CD14-positive monocyte (primary cell): ENCODE data around the gene KRTAP5-5. TPM values are rescaled to one million over a fixed set of nuclear protein-coding genes. Genes with fewer than 3 reads are reported as not detected.

Experiments
- DNase-seq, 3 donors: peaks; one replicate each; pipeline ENCODE4 v3.0.0-alpha.2; 2011 to 2022
- H2AFZ ChIP-seq: 2 replicates; pipeline ENCODE4 v1.6.0; 2012; ENCODE audit warnings: mild to moderate bottlenecking, low read depth, low read length, inconsistent platforms; ENCODE audit not compliant: insufficient read depth, poor library complexity, severe bottlenecking
- H3K27ac ChIP-seq, 2 donors: 1 replicate in 1 of 2; 2 replicates in 1 of 2; pipeline ENCODE4 v1.5.1; 2012 to 2013; ENCODE audit warnings: low read length in 2 of 2, control low read depth in 1 of 2, inconsistent platforms in 1 of 2, low read depth in 1 of 2, mild to moderate bottlenecking in 1 of 2
- H3K27me3 ChIP-seq, 2 donors: one replicate each; pipeline versions ENCODE4 v1.6.0 to v1.6.1; 2011 to 2013; ENCODE audit warnings: low read length in 2 of 2; ENCODE audit not compliant: control insufficient read depth in 2 of 2, insufficient read depth in 2 of 2
- H3K36me3 ChIP-seq, 2 donors: replicated peaks in 1 of 2; 1 replicate in 1 of 2; 2 replicates in 1 of 2; pipeline versions ENCODE4 v1.5.1 to v1.6.1; 2012 to 2013; ENCODE audit warnings: low read length in 2 of 2, control low read depth in 1 of 2, inconsistent platforms in 1 of 2, mild to moderate bottlenecking in 1 of 2; ENCODE audit not compliant: insufficient read depth in 2 of 2, control insufficient read depth in 1 of 2
- H3K4me1 ChIP-seq, 2 donors: 1 replicate in 1 of 2; 2 replicates in 1 of 2; pipeline versions ENCODE4 v1.5.1 to v1.6.1; 2012 to 2013; ENCODE audit warnings: low read length in 2 of 2, control low read depth in 1 of 2, inconsistent platforms in 1 of 2, mild to moderate bottlenecking in 1 of 2, moderate library complexity in 1 of 2; ENCODE audit not compliant: insufficient read depth in 2 of 2, control insufficient read depth in 1 of 2
- H3K4me2 ChIP-seq: replicated peaks from 2 replicates; pipeline ENCODE3; 2012; ENCODE audit warnings: low read length, moderate library complexity, mild to moderate bottlenecking; ENCODE audit not compliant: poor library complexity, severe bottlenecking; ENCODE audit errors: extremely low read depth
- H3K4me3 ChIP-seq, 3 experiments: fragments of 200-600 bp in 1 of 3; sonication (generic) in 1 of 3; replicated peaks in 1 of 3; 1 replicate in 2 of 3; 2 replicates in 1 of 3; pipeline ENCODE4 v1.5.1; 2011 to 2013; ENCODE audit warnings: low read length in 3 of 3, mild to moderate bottlenecking in 3 of 3, control low read depth in 2 of 3, low read depth in 2 of 3, inconsistent platforms in 1 of 3, moderate library complexity in 1 of 3
- H3K79me2 ChIP-seq: 2 replicates; pipeline ENCODE4 v1.6.0; 2012; ENCODE audit warnings: mild to moderate bottlenecking, control low read depth, inconsistent platforms, low read length, moderate library complexity; ENCODE audit not compliant: insufficient read depth
- H3K9ac ChIP-seq: 2 replicates; pipeline ENCODE4 v1.6.0; 2017; ENCODE audit warnings: low read length, mild to moderate bottlenecking; ENCODE audit not compliant: insufficient read depth, poor library complexity, severe bottlenecking
- H3K9me3 ChIP-seq, 2 donors: replicated peaks in 1 of 2; 1 replicate in 1 of 2; 2 replicates in 1 of 2; pipeline versions ENCODE4 v1.5.1 to v1.6.1; 2012 to 2013; ENCODE audit warnings: low read length in 2 of 2, control low read depth in 1 of 2; ENCODE audit not compliant: control insufficient read depth in 1 of 2, insufficient read depth in 1 of 2
- H4K20me1 ChIP-seq: 2 replicates; pipeline ENCODE4 v1.6.0; 2012; ENCODE audit warnings: mild to moderate bottlenecking, low read length, control low read depth, moderate library complexity; ENCODE audit not compliant: insufficient read depth
- H3K27ac Mint-ChIP-seq, 7 donors: one replicate each; pipeline ENCODE4 v1.8.0; 2020; ENCODE audit warnings: mild to moderate bottlenecking in 7 of 7, mixed read lengths in 7 of 7, moderate library complexity in 6 of 7, inconsistent platforms in 2 of 7
- H3K27me3 Mint-ChIP-seq, 3 donors: one replicate each; pipeline ENCODE4 v1.8.0; 2021 to 2022; ENCODE audit warnings: low read depth in 3 of 3, mild to moderate bottlenecking in 3 of 3, mixed read lengths in 3 of 3, moderate library complexity in 3 of 3, inconsistent platforms in 1 of 3
- H3K36me3 Mint-ChIP-seq, 2 donors: one replicate each; pipeline ENCODE4 v1.8.0; 2020; ENCODE audit warnings: mixed read lengths in 2 of 2, inconsistent platforms in 1 of 2, mild to moderate bottlenecking in 1 of 2
- H3K4me1 Mint-ChIP-seq: one replicate; pipeline ENCODE4 v1.8.0; 2020; ENCODE audit warnings: mild to moderate bottlenecking, mixed read lengths
- H3K4me3 Mint-ChIP-seq, 2 donors: one replicate each; pipeline ENCODE4 v1.8.0; 2020; ENCODE audit warnings: mild to moderate bottlenecking in 2 of 2, mixed read lengths in 2 of 2, moderate library complexity in 1 of 2
- H3K9me3 Mint-ChIP-seq, 7 donors: one replicate each; pipeline ENCODE4 v1.8.0; 2020 to 2022; ENCODE audit warnings: mixed read lengths in 7 of 7, mild to moderate bottlenecking in 6 of 7, moderate library complexity in 6 of 7, inconsistent platforms in 2 of 7
- WGBS: methylation state at CpG from one replicate; pipeline ENCODE4 v1.1.5; 2013; ENCODE audit warnings: missing lambda C conversion rate; ENCODE audit not compliant: insufficient coverage; 5-methylcytosine and 5-hydroxymethylcytosine counted together
- intact Hi-C, 2 donors: fragments of 100-400 bp; cut with micrococcal nuclease; formaldehyde crosslinking; loops; one replicate each; pipeline versions ENCODE4 v1.15.0 to v1.15.1; 2023
- polyA plus RNA-seq, 3 donors: library from polyadenylated mRNA; depleted of rRNA in 1 of 3; unstranded in 2 of 3; stranded (reverse) in 1 of 3; fragments of 300-500 nt in 2 of 3; fragments of >200 nt in 1 of 3; fragmentation: Illumina TruSeq in 2 of 3; gene quantifications; 1 replicate in 2 of 3; 2 replicates in 1 of 3; pipeline ENCODE4 v1.2.3, GENCODE V29; 2012 to 2021
- TF ChIP-seq, protein P1 (sequence below): fragments of 200-600 bp; IDR thresholded peaks from one replicate; pipeline ENCODE4 v1.8.0; 2022; ENCODE audit warnings: antibody characterized with exemption, mild to moderate bottlenecking

KRTAP5-5 gene
- polyA plus RNA-seq, 3 donors, result not detected

DNA sequence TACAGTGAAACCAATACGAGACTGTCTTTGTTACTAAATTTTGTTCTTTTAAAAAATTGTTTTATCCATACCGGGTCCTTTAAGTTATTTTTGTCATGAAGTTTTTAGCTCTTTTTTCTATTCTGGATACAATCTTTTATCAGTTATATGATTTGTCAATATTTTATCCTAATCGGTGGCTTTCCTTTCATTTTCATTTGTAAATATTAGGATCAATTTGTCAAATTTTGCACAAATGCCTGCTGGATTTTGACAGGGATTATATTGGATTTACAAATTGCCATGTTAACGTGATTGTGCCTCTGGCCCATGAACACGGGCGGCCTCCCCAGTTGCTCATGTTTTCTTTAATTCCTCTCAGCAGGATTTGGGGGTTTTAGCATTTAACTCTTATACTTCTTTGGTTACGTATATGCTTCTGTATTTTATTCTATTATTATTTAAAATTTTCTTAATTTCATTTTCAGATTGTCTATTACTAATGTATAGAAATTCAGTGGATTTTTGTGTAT lies 46.7 kb downstream of the KRTAP5-5 start:
- Histone ChIP-seq H3K4me2 (no peak overlapping the region), H3K79me2 (no peaks in the 10 kb centered on the region), H3K27ac (no peak overlapping the region), H3K36me3 (no peaks in the 10 kb centered on the region), H3K4me3 (no peak overlapping the region), H3K4me1 (no peaks in the 10 kb centered on the region), H3K27me3 (peaks cover 0 to 6% of the 10 kb centered on the region in 2 donors), H3K9me3 (peaks cover 0 to 4% of the 10 kb centered on the region in 2 donors), H3K9ac (no peak overlapping the region), H2AFZ (no peak overlapping the region), H4K20me1 (no peaks in the 10 kb centered on the region)
- intact Hi-C loops, result no loop called here
- H3K9me3 Mint-ChIP-seq, result peaks cover 0 to 4% (median 3%) of the 10 kb centered on the region in 7 donors
- WGBS, result no CpG with 5 or more reads among the region's 7 CpGs
- DNase-seq, result no peak
- no peaks in the 10 kb centered on the region for H3K36me3 Mint-ChIP-seq
- TF ChIP-seq, protein P1, sequence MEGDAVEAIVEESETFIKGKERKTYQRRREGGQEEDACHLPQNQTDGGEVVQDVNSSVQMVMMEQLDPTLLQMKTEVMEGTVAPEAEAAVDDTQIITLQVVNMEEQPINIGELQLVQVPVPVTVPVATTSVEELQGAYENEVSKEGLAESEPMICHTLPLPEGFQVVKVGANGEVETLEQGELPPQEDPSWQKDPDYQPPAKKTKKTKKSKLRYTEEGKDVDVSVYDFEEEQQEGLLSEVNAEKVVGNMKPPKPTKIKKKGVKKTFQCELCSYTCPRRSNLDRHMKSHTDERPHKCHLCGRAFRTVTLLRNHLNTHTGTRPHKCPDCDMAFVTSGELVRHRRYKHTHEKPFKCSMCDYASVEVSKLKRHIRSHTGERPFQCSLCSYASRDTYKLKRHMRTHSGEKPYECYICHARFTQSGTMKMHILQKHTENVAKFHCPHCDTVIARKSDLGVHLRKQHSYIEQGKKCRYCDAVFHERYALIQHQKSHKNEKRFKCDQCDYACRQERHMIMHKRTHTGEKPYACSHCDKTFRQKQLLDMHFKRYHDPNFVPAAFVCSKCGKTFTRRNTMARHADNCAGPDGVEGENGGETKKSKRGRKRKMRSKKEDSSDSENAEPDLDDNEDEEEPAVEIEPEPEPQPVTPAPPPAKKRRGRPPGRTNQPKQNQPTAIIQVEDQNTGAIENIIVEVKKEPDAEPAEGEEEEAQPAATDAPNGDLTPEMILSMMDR, result no peak
- H3K27me3 Mint-ChIP-seq, result peaks cover 12 to 34% (median 15%) of the 10 kb centered on the region in 3 donors
- H3K4me1 Mint-ChIP-seq, result peaks cover 2% of the 10 kb centered on the region
- H3K4me3 Mint-ChIP-seq, result no peak overlapping the region
- no peak overlapping the region for H3K27ac Mint-ChIP-seq

DNA sequence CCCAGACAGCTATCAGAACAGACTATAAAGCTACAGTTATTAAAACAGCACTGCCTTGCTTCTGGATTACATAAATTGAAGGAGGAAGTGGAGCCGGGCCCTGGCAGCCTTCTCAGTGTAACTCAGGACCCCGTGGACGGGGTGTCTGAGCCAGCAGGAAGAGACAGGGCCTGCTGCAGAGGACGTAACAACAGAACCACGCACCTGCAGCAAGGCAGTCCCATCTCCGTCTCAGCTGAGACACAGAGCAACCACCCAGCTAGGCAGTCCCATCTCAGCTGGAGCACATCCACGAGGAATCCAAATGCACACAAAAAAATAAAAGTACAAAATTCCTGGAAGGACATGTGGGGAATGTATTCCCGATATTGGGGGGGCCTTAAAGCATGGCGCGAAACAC lies 50.3 kb downstream of the KRTAP5-5 start:
- peaks cover 0 to 4% of the 10 kb centered on the region in 2 donors for H3K9me3 ChIP-seq
- H3K4me3 Mint-ChIP-seq, result no peak overlapping the region
- no peaks in the 10 kb centered on the region for H3K36me3 Mint-ChIP-seq
- H3K79me2 ChIP-seq, result no peaks in the 10 kb centered on the region
- TF ChIP-seq, protein P1, result no peak
- H3K4me1 ChIP-seq, result no peaks in the 10 kb centered on the region
- peak overlapping the region in 1 of 7 donors; percentile 2 for H3K27ac Mint-ChIP-seq
- no peak overlapping the region for H3K4me2 ChIP-seq
- H3K9me3 Mint-ChIP-seq, result peaks cover 0 to 4% (median 3%) of the 10 kb centered on the region in 7 donors
- peaks cover 2% of the 10 kb centered on the region for H3K4me1 Mint-ChIP-seq
- H3K27me3 ChIP-seq, result peaks cover 0 to 2% of the 10 kb centered on the region in 2 donors
- H2AFZ ChIP-seq, result no peak overlapping the region
- H3K36me3 ChIP-seq, result no peaks in the 10 kb centered on the region
- no peak overlapping the region for H3K9ac ChIP-seq
- no peaks in the 10 kb centered on the region for H4K20me1 ChIP-seq
- peaks cover 4 to 15% (median 7%) of the 10 kb centered on the region in 3 donors for H3K27me3 Mint-ChIP-seq
- WGBS, result 32% methylated on average over 4 of the region's 10 CpGs
- no peak for DNase-seq
- no peak overlapping the region for H3K4me3 ChIP-seq
- no peak overlapping the region for H3K27ac ChIP-seq
- intact Hi-C loops, result no loop called here

Other genes starting within 250 kb of the KRTAP5-5 start
- under 1 TPM in 1 of 3 donors, not detected in 2; 0.13 TPM for gene BRSK2, start 239.8 kb upstream of the KRTAP5-5 start, polyA plus RNA-seq
- gene MOB2, start 143.0 kb upstream of the KRTAP5-5 start, polyA plus RNA-seq, result 10 to 100 TPM; 22.1 to 44.1 (median 22.5) TPM
- under 1 TPM in 1 of 3 donors, not detected in 2; 0.61 TPM for gene DUSP8, start 57.5 kb upstream of the KRTAP5-5 start, polyA plus RNA-seq
- gene KRTAP5-1, start 44.5 kb upstream of the KRTAP5-5 start, polyA plus RNA-seq, result not detected
- gene KRTAP5-2, start 31.5 kb upstream of the KRTAP5-5 start, polyA plus RNA-seq, result not detected
- gene KRTAP5-3, start 21.3 kb upstream of the KRTAP5-5 start, polyA plus RNA-seq, result not detected
- not detected for gene KRTAP5-4, start 7.6 kb upstream of the KRTAP5-5 start, polyA plus RNA-seq
- not detected for gene KRTAP5-6, start 67.4 kb downstream of the KRTAP5-5 start, polyA plus RNA-seq
- gene IFITM10, start 120.8 kb downstream of the KRTAP5-5 start, polyA plus RNA-seq, result 1 to 10 TPM in 1 of 3 donors, not detected in 2; 2.4 TPM
- gene CTSD, start 134.2 kb downstream of the KRTAP5-5 start, polyA plus RNA-seq, result 1,000 to 10,000 TPM in 1 of 3 donors, 100 to 1,000 TPM in 2; 835 to 1,372 (median 855) TPM
- not detected for gene SYT8, start 205.2 kb downstream of the KRTAP5-5 start, polyA plus RNA-seq
- gene TNNI2, start 209.2 kb downstream of the KRTAP5-5 start, polyA plus RNA-seq, result 10 to 100 TPM; 11.4 to 45.8 (median 11.7) TPM
- gene LSP1, start 223.3 kb downstream of the KRTAP5-5 start, polyA plus RNA-seq, result 100 to 1,000 TPM; 387 to 646 (median 542) TPM